A204.1 (cell line): Measurements from ENCODE around the gene MSMB.

Source experiments
- FAIRE-seq: peaks from 2 replicates; lab custom pipeline; 2012; peaks lifted over from hg19 to GRCh38; lab: Jason Lieb, UNC

The MSMB gene

GRCh38 chr10:46033602-46034011 lies 12.5 kb downstream of the MSMB start:
- FAIRE-seq, result no peak

DNA sequence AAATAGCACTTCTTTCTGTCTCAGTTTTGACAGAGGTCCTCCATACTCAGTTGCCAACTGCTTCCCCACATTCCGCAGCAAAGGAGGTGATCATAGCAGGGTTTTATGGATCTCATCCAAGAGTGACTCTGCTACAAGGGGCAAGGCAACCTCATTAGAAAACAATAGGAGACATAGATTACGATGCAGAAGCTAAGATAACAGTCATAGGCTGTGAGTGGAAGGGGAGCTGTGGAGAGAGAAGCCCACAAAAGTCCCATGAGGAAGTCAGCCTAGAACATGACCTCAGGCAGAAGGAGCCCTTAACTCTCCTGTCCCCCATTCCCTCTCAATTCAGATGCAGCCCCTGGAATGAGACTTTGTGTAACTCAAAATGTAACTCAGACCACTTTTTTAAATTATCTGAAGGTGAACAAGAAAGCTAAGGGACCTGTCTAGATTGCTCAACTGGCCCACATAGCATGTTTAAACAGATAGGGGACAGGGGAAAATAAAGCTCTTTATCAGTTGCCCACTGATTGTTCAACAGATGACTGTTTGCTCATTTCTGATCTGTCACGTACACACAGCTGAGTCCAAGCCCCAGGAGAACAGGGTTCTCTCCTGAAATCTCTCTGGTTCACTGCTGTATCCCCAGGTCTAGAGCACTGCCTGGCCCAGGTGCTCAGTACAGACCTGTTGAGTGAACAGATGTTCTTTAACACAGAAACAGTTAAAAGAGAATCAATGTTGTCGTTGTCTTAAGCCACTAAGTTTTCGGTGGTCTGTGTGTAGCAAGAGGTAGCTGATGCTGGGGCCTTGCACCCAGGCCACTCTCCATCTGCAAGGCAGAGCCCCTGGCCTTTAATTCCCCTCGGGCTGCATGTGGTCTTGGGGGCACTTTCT lies 14.2 kb downstream of the MSMB start:
- no peak for FAIRE-seq

- FAIRE-seq, result no peak
These were observed 15.8 kb downstream of the MSMB start, which contains the start of gene NCOA4 for GRCh38 chr10:46030091-46030937. NCOA4 (minus strand) TSS chr10:46030623; CDS start chr10:46016680, 13,943 bp downstream.

- no peak for FAIRE-seq
These were observed 16.5 kb downstream of the MSMB start for GRCh38 chr10:46029461-46030030.

- FAIRE-seq, result no peak
These were observed 17.2 kb downstream of the MSMB start for GRCh38 chr10:46028584-46029460.

GRCh38 chr10:46026106-46026505 lies 20.0 kb downstream of the MSMB start:
- FAIRE-seq, result no peak

DNA sequence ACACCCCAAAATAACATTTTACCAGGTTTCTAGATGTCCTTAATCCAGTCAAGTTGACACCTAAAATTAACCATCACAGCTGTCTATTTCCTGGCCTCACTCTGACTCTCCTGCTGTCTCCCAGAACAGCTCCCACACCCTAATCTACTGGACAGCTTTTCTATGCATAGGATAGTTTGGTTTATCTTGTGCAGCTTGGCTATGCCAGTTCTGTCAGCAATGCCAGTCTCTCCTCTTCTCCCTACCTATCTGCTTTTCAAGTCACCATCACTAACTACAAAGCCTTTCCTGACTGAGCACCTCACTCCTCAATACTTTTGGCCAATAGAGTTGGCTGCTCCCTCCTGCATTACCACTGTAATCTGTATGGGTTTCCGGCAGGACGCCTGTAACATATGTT lies 20.7 kb downstream of the MSMB start:
- FAIRE-seq, result no peak

DNA sequence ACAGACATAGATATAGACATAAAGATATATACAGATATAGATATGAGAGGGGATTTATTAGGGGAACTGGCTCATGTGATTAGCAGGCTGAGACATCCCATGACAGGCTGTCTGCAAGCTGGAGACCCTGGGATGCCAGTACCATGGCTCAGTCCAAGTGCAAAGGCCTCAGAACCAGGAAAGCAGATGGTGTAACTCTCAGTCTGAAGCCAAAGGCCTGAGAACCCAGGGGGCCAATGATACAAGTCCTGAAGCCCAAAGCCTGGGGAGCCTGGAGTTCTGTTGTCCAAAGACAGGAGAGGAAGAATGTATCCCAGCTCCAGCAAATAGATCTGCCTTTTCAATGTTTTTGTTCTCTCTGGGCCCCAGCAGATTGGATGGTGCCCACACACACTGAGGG lies 21.1 kb downstream of the MSMB start:
- FAIRE-seq, result no peak

DNA sequence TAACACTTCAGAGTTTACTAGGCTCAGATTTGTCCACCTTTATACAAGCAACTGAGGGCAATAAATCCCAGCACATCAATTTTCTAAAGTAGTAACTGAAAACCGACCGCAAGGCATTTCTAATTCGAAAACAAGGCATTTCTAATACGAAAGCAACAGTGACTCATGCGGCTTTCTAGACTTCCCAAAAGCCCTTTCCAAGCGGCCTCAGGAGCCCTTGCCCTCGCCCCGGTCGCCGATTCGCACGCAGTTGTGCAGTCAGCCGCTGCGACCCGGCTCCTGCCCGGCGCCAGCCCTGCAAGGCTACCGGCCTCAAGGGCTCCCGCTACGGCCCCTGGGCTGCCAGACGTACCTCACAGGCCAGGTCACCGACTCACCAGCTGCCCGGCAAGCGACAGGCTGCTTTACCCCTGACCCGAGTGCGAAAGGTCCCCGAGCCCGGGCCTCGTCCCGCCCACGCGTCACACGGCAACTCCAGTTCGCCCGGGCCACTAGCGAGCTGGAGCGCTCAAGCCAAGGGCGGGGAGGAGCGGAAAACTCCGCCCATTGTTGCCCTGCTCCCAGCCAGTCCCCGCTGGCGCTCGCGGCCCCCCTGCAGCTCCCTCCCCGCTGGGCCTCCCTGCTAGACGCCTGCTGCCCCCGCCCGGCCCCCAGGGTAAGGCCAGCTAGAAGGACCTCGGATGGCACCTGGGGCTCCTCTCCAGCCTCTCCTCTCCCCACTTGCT lies 22.9 kb downstream of the MSMB start:
- no peak for FAIRE-seq

DNA sequence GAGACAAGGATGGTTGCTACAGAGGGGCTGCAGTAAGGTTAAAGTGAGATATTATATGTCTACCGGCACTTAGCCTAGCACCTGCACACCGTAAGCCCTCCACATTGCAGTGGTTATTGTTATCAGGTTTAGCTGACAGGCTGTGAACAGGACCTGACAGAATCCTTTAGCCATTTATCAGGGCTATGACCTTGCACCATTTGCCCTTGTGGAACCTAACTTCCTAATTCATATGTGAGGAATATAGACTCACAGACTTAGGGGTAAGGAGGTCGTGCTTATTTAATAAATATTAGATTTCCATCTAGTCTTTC lies 25.8 kb downstream of the MSMB start:
- no peak for FAIRE-seq

- FAIRE-seq, result no peak
These were observed 26.3 kb downstream of the MSMB start for GRCh38 chr10:46019569-46020343.

DNA sequence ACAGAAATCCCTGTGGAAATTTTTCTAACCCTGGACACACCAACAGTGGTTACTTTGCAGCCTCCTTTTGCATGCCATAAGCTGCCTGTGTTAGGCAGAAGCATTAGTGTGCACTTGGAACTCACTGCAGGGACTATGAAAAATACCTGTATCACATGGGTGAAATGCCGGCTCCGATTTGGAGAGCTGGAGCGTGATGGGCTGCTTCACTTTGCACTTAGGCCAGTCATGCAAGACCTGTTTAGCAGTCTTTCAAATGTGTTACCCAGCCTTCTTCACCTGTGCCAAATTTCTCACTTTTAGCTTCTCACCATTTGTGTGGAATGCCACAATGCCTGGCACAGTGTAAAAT lies 26.9 kb downstream of the MSMB start:
- FAIRE-seq, result no peak

GRCh38 chr10:46018453-46019176 lies 27.5 kb downstream of the MSMB start:
- no peak for FAIRE-seq

DNA sequence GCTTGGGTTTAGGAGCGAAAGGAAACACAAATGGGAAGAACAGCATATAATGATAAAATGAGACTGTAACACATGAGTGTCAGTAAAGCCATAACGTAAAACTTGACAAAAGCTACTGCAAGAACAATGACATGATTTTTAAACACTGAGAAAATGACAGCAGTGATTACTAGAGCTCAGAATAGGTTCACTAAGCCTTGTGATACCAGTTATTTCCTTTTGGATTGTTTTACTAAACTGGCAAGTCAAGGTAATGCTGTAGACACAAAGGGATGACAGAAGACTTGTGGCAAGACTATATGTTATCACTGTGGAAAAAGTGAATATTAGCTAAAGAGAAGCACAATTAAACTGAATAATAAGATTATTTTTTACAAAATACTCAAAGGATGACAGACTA lies 28.3 kb downstream of the MSMB start:
- FAIRE-seq, result no peak

GRCh38 chr10:46016811-46017210 lies 29.3 kb downstream of the MSMB start:
- FAIRE-seq, result no peak

- no peak for FAIRE-seq
These were observed 29.9 kb downstream of the MSMB start for GRCh38 chr10:46016190-46016589.

DNA sequence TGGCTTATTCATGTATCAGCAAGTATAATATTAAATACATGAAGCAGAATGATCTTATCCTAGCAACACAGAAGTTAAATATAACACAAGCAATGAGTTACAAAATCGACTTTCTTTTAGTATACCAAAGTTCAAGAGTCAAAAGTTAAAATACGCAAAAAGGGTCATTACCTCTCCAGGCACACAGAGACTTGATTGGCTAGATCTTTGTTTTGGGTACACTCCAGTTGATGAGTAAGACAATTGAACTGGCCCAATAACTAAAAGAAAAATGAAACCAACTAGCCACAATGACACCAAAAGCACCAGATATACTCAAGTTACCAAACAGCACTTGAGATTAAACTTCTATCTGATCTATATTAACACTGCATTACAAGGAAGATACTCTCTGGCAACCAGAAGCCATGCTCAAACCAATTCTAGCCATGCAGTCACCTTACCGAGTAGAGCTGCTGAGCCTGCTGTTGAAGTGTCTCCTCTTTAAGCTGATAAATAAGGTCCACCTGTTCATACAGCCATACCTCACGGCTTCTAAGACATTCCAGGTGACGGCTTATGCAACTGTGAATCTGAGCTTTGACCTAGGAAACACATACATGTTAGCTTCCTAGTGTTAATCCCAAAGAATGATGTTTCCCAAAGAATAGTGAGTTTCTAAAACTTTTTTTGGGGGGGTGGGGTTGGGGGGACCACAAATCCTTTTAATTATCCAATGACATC lies 31.2 kb downstream of the MSMB start:
- FAIRE-seq, result no peak

- no peak for FAIRE-seq
These were observed 31.9 kb downstream of the MSMB start for GRCh38 chr10:46014206-46014605.

GRCh38 chr10:46012746-46013145 lies 33.3 kb downstream of the MSMB start:
- no peak for FAIRE-seq
